Brain microvascular endothelial cell (primary cell): Measurements from ENCODE around the gene TTC22.

Experiments used
- DNase-seq: peaks from one replicate; pipeline ENCODE4 v3.0.0-alpha.2; 2020
- H3K27ac ChIP-seq: fragments of 250-450 bp; sonication (Bioruptor Pico); 2 replicates; pipeline ENCODE4 v1.5.1; 2020; ENCODE audit warnings: mild to moderate bottlenecking, moderate library complexity
- H3K27me3 ChIP-seq: fragments of 250-450 bp; sonication (Bioruptor Pico); replicated peaks from 2 replicates; pipeline ENCODE4 v1.5.1; 2020; ENCODE audit warnings: mild to moderate bottlenecking
- H3K36me3 ChIP-seq: fragments of 250-450 bp; sonication (Bioruptor Pico); replicated peaks from 2 replicates; pipeline ENCODE4 v1.5.1; 2020; ENCODE audit warnings: mild to moderate bottlenecking
- H3K4me3 ChIP-seq: 2 replicates; pipeline ENCODE4 v1.5.1; 2011; ENCODE audit warnings: low read depth, mild to moderate bottlenecking, control low read depth, low read length, moderate library complexity
- CTCF ChIP-seq: IDR thresholded peaks from 2 replicates; pipeline ENCODE4 v1.5.1; 2011; ENCODE audit warnings: low read depth, mild to moderate bottlenecking, moderate library complexity, low read length, control low read depth, inconsistent platforms; ENCODE audit errors: missing control alignments
- in situ Hi-C: cut with HindIII; loops from 2 replicates; pipeline ENCODE4 v1.10.0; 2017; ENCODE audit warnings: low sequenced_read_pairs, low pct_ligation_motif_present

TTC22 gene

DNA sequence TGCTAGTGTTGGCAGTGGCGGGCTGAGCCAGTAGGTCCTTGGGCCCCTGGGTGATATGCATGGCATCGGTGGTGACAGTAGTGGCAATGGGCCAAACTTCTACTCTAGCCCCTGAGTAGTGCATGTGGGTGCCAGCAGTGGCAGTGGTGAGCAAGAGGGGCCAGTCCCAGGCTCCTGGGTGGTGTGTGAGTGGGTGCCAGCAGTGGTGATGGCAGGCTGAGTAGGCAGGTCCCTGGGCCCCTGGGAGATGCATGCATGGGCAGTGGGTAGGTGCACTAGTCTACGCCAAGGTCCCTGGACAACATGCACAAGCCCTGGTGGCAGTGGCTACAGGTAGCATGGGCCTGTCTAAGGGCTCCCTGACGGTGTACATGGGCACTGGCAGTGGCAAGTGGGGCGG lies 24.6 kb upstream of the TTC22 start:
- no peak for TF ChIP-seq CTCF
- no peak for DNase-seq
- H3K27ac ChIP-seq: no peak overlapping the region
- H3K27me3 ChIP-seq: no peaks in the 10 kb centered on the region
- H3K36me3 ChIP-seq: no peaks in the 10 kb centered on the region
- in situ Hi-C loops: no loop called here
- no peak overlapping the region for H3K4me3 ChIP-seq

DNA sequence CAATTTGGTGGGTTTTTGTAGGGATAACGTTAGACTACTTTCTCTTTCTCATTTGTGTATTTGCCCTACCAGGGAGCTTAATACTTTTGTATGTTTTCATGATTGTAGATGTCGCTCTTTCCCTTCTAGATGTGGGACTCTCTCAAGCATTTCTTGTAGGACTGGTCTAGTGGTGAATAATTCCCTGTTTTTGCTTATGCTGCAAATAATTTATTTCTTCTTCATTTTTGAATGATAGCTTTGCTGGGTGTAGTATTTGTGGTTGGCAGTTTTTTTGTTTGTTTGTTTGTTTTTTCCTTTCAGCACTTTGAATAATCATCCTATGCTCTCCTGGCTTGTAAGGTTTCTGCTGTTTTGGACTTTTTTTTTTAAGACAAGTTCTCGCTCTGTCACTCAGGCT lies 22.5 kb upstream of the TTC22 start:
- no peak for TF ChIP-seq CTCF

DNA sequence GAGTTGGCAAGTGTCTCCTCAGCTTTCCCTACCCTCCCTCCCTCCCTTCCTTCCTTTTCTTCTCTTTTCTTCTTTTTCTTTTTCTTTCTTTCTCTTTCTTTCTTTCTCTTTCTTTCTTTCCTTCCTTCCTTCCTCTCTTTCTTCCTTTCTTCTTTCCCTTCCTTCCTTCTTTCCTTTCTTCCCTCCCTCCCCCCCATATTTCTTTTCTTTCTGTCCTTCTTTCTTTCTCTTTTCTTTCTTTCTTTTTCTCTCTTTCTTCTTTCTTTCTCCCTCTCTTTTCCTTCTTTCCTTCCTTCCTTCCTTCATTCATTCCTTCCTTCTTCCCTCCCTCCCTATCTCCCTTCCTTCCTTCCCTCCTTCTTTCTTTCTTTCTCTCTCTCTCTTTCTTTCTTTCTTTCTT lies 18.6 kb upstream of the TTC22 start:
- Histone ChIP-seq H3K4me3 (no peak overlapping the region), H3K36me3 (no peaks in the 10 kb centered on the region), H3K27me3 (no peaks in the 10 kb centered on the region), H3K27ac (no peak overlapping the region)
- in situ Hi-C loops: no loop called here
- DNase-seq: no peak
- no peak for TF ChIP-seq CTCF

More for the DNA sequence above, 22.5 kb upstream of the TTC22 start:
- Histone ChIP-seq H3K27ac (no peak overlapping the region), H3K27me3 (no peaks in the 10 kb centered on the region), H3K4me3 (no peak overlapping the region), H3K36me3 (no peaks in the 10 kb centered on the region)
- no peak for DNase-seq
- in situ Hi-C loops: no loop called here

DNA sequence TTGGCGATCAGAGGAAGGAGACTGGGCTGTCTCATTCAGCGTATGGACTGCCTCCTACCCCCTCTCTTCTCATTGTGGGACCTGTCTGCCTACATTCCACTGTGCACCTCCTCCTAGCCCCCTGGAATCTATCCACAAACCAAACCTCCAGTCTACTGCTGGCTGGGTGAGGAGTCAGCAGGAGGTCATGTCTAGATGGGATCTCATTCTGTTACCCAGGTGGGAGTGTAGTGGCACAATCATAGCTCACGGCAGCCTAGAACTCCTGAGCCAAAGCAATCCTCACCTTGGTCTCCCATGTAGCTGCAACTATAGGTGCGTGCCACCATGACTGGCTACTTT lies 18.0 kb upstream of the TTC22 start:
- H3K4me3 ChIP-seq: no peak overlapping the region
- TF ChIP-seq CTCF: no peak
- no peak overlapping the region for H3K27ac ChIP-seq
- H3K36me3 ChIP-seq: no peaks in the 10 kb centered on the region
- DNase-seq: no peak
- in situ Hi-C loops: no loop called here
- H3K27me3 ChIP-seq: no peaks in the 10 kb centered on the region

DNA sequence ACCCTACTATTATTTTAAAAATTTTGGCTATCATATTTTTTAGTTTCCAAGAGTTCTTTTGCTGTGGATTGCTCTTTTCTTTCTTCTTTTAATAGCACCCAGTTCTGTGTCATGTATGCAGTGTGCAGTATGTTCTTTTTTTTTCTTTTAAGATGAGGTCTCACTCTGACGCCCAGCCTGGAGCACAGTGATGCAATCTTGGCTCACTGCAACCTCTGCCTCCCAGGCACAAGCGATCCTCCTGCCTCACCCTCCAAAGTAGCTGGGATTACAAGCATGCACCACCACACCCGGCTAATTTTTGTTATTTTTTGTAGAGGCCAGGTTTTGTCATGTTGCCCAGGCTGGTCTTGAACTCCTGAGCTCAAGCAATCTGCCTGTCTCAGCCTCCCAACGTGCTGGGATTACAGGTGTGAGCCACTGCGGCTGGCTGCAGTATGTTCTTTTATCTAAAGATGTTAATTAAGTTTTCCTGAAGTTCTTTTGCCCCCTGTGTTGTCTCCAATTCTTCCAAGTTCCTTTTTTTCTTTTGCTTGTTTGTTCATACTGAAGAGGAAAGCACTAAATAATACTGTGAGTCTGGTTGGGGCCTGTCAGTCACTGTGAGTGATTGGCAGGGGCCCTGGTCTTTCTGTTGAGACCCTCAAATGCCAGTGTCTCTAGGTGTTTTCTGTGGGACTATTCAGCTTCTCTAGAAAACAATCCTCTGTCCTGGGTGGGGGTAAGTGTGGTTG lies 17.5 kb upstream of the TTC22 start:
- in situ Hi-C loops: no loop called here
- no peak for DNase-seq
- H3K27me3 ChIP-seq: no peaks in the 10 kb centered on the region

More for the DNA sequence above, 17.5 kb upstream of the TTC22 start:
- no peak for TF ChIP-seq CTCF
- H3K36me3 ChIP-seq: no peaks in the 10 kb centered on the region
- H3K4me3 ChIP-seq: no peak overlapping the region
- no peak overlapping the region for H3K27ac ChIP-seq
